BLaER1 treated with 17β-estradiol and CSF1 and Interleukin-3, amounts not matched to agents 10 nM and 100 nM (cell line): ENCODE data around the gene MATK.

ENCODE experiments used
- H3K27ac ChIP-seq, 11 experiments: shearing (Covaris generic); formaldehyde crosslinking; 2 replicates each; pipeline ENCODE4 v1.8.1; 2022
- H3K27me3 ChIP-seq, 11 experiments: shearing (Covaris generic); formaldehyde crosslinking; 2 replicates each; pipeline ENCODE4 v1.8.1; 2022
- H3K36me3 ChIP-seq, 11 experiments: shearing (Covaris generic); formaldehyde crosslinking; 2 replicates each; pipeline ENCODE4 v1.8.1; 2022
- H3K4me1 ChIP-seq, 10 experiments: shearing (Covaris generic); formaldehyde crosslinking; 2 replicates each; pipeline ENCODE4 v1.8.1; 2022
- H3K4me2 ChIP-seq, 11 experiments: shearing (Covaris generic); formaldehyde crosslinking; 2 replicates each; pipeline ENCODE4 v1.8.1; 2022
- H3K4me3 ChIP-seq, 10 experiments: shearing (Covaris generic); formaldehyde crosslinking; 2 replicates each; pipeline ENCODE4 v1.8.1; 2022
- H3K9ac ChIP-seq, 11 experiments: shearing (Covaris generic); formaldehyde crosslinking; 2 replicates each; pipeline ENCODE4 v1.8.1; 2022
- H3K9me3 ChIP-seq, 11 experiments: shearing (Covaris generic); formaldehyde crosslinking; replicated peaks in 1 of 11; 2 replicates each; pipeline ENCODE4 v1.8.1; 2022
- H4K20me1 ChIP-seq, 11 experiments: shearing (Covaris generic); formaldehyde crosslinking; 2 replicates each; pipeline ENCODE4 v1.8.1; 2022
- Cebpa-rat ChIP-seq, 11 experiments: shearing (Covaris generic); IDR thresholded peaks; 2 replicates each; pipeline ENCODE4 v1.8.1; 2022

MATK gene

GRCh38 chr19:3748965-3749364, 37.2 kb downstream of the MATK start:
- H3K9me3 ChIP-seq = no peaks in the 10 kb centered on the region
- no peak overlapping the region for H3K9ac ChIP-seq
- TF ChIP-seq Cebpa-rat (IDR thresholded peaks at IDR 0.05) = no peak
- H3K27ac ChIP-seq = no peak overlapping the region
- H3K4me1 ChIP-seq = peaks cover 0 to 9% (median 8%) of the 10 kb centered on the region in 10 experiments; a peak in 15 of 20 replicates
- no peak overlapping the region for H3K4me3 ChIP-seq
- no peak overlapping the region for H3K4me2 ChIP-seq
- H4K20me1 ChIP-seq = peaks cover 0 to 4% (median 0%) of the 10 kb centered on the region in 11 experiments; a peak in 2 of 22 replicates
- peaks cover 38 to 51% (median 46%) of the 10 kb centered on the region in 11 experiments; a peak in 21 of 22 replicates for H3K36me3 ChIP-seq
- H3K27me3 ChIP-seq = no peaks in the 10 kb centered on the region

- Histone ChIP-seq H3K9me3 (0 out of 22 replicates have a peak, but pooled peaks cover 0 to 5% (median 0%) of the 10 kb centered on the region in 11 experiments), H3K4me1 (no peaks in the 10 kb centered on the region), H4K20me1 (peaks cover 0 to 4% (median 0%) of the 10 kb centered on the region in 11 experiments; a peak in 1 of 22 replicates), H3K9ac (no peak overlapping the region), H3K4me3 (no peak overlapping the region), H3K27ac (no peak overlapping the region), H3K36me3 (peaks cover 16 to 27% (median 23%) of the 10 kb centered on the region in 11 experiments; a peak in 21 of 22 replicates), H3K4me2 (no peak overlapping the region), H3K27me3 (no peaks in the 10 kb centered on the region)
- no peak for TF ChIP-seq Cebpa-rat (IDR thresholded peaks at IDR 0.05)
These were observed 39.7 kb downstream of the MATK start for GRCh38 chr19:3746371-3747056.

GRCh38 chr19:3745363-3746045, 40.7 kb downstream of the MATK start:
- peaks cover 0 to 4% (median 0%) of the 10 kb centered on the region in 11 experiments; a peak in 1 of 22 replicates for H4K20me1 ChIP-seq
- no peak for TF ChIP-seq Cebpa-rat (IDR thresholded peaks at IDR 0.05)
- H3K4me3 ChIP-seq = no peak overlapping the region
- peaks cover 6 to 16% (median 13%) of the 10 kb centered on the region in 11 experiments; a peak in 21 of 22 replicates for H3K36me3 ChIP-seq
- no peak overlapping the region for H3K27ac ChIP-seq
- H3K9me3 ChIP-seq = 0 out of 22 replicates have a peak, but pooled peaks cover 0 to 5% (median 0%) of the 10 kb centered on the region in 11 experiments
- H3K4me1 ChIP-seq = no peaks in the 10 kb centered on the region
- H3K9ac ChIP-seq = no peak overlapping the region
- no peaks in the 10 kb centered on the region for H3K27me3 ChIP-seq
- no peak overlapping the region for H3K4me2 ChIP-seq

GRCh38 chr19:3743486-3743885, 42.7 kb downstream of the MATK start:
- peaks cover 0 to 12% (median 0%) of the 10 kb centered on the region in 10 experiments; a peak in 3 of 20 replicates for H3K4me1 ChIP-seq
- H3K27me3 ChIP-seq = no peaks in the 10 kb centered on the region
- H3K9ac ChIP-seq = no peak overlapping the region
- no peak overlapping the region for H3K27ac ChIP-seq
- H3K36me3 ChIP-seq = no peaks in the 10 kb centered on the region
- peaks cover 0 to 4% (median 0%) of the 10 kb centered on the region in 11 experiments; a peak in 1 of 22 replicates for H4K20me1 ChIP-seq
- no peak for TF ChIP-seq Cebpa-rat (IDR thresholded peaks at IDR 0.05)
- 0 out of 22 replicates have a peak, but pooled peaks cover 0 to 5% (median 0%) of the 10 kb centered on the region in 11 experiments for H3K9me3 ChIP-seq
- no peak overlapping the region for H3K4me2 ChIP-seq
- H3K4me3 ChIP-seq = no peak overlapping the region

- 0 out of 22 replicates have a peak, but pooled peaks cover 0 to 5% (median 0%) of the 10 kb centered on the region in 11 experiments for H3K9me3 ChIP-seq
These were observed 45.8 kb downstream of the MATK start for GRCh38 chr19:3740431-3740830.

DNA sequence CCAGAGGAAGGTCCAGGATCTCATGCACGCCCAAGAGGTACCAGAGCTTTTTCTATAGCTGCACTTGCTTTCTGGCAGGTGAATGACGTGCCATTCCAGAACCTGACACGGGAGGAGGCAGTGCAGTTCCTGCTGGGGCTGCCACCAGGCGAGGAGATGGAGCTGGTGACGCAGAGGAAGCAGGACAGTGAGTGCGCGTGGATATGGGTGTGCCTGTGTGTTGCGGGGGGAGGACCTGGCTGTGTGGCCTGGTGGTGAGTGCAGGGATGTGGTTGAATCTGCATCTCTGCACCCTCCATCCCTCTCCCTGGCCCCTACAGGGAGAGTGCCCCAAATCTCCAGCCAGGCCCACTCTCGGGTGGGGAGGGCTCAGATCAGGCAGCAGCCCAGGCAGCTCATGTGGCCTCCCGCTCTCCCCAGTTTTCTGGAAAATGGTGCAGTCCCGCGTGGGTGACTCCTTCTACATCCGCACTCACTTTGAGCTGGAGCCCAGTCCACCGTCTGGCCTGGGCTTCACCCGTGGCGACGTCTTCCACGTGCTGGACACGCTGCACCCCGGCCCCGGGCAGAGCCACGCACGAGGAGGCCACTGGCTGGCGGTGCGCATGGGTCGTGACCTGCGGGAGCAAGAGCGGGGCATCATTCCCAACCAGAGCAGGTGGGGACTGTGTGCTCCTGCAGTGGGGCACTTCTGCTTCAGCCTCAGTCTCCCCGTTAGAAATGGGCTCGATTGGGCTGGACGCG, 47.5 kb downstream of the MATK start:
- no peaks in the 10 kb centered on the region for H3K36me3 ChIP-seq
- no peak overlapping the region for H3K4me3 ChIP-seq
- H3K4me2 ChIP-seq = no peak overlapping the region
- H3K9ac ChIP-seq = no peak overlapping the region
- peaks cover 0 to 12% (median 2%) of the 10 kb centered on the region in 10 experiments; a peak in 5 of 20 replicates for H3K4me1 ChIP-seq
- no peaks in the 10 kb centered on the region for H4K20me1 ChIP-seq
- no peak overlapping the region for H3K27ac ChIP-seq
- no peaks in the 10 kb centered on the region for H3K27me3 ChIP-seq
- TF ChIP-seq Cebpa-rat (IDR thresholded peaks at IDR 0.05) = no peak
- H3K9me3 ChIP-seq = 0 out of 22 replicates have a peak, but pooled peaks cover 0 to 5% (median 0%) of the 10 kb centered on the region in 11 experiments

More at GRCh38 chr19:3740431-3740830, 45.8 kb downstream of the MATK start:
- no peak overlapping the region for H3K9ac ChIP-seq
- no peaks in the 10 kb centered on the region for H4K20me1 ChIP-seq
- no peak overlapping the region for H3K4me3 ChIP-seq
- no peak overlapping the region for H3K27ac ChIP-seq
- no peaks in the 10 kb centered on the region for H3K27me3 ChIP-seq
- peaks cover 0 to 12% (median 0%) of the 10 kb centered on the region in 10 experiments; a peak in 3 of 20 replicates for H3K4me1 ChIP-seq
- no peaks in the 10 kb centered on the region for H3K36me3 ChIP-seq
- TF ChIP-seq Cebpa-rat (IDR thresholded peaks at IDR 0.05) = no peak
- H3K4me2 ChIP-seq = no peak overlapping the region

DNA sequence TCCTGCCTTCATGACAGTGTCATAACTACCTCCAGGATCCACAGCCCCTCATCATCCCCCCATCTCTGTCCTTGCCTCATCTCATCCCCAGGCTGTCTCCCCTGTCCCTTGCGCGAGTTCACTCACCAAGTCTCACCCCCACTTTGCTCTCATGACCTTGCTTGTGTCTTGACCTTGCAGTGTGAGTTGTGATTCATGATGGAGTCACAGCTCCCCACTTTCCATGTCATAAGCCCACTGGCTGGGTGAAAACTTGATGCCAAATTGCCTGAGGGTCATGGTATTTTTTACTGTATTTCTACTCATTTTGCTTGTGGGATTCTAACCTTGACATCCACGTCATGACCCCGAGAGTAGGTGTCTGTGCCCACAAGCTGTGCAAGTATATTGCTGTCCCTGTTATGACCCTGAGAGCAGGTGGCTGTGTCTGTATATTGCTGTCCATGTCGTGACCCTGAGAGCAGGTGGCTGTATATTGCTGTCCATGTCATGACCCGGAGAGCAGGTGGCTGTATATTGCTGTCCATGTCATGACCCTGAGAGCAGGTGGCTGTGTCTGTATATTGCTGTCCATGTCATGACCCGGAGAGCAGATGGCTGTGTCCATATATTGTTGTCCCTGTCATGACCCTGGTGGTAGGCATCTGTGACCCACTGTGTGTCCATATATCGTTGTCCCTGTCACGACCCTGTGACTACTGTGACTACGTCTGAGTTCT, 48.5 kb downstream of the MATK start:
- H3K4me2 ChIP-seq = no peak overlapping the region
- no peaks in the 10 kb centered on the region for H4K20me1 ChIP-seq
- H3K27me3 ChIP-seq = no peaks in the 10 kb centered on the region
- peaks cover 0 to 12% (median 5%) of the 10 kb centered on the region in 10 experiments; a peak in 5 of 20 replicates for H3K4me1 ChIP-seq
- no peaks in the 10 kb centered on the region for H3K9me3 ChIP-seq
- no peaks in the 10 kb centered on the region for H3K36me3 ChIP-seq
- no peak overlapping the region for H3K4me3 ChIP-seq
- H3K27ac ChIP-seq = no peak overlapping the region
- TF ChIP-seq Cebpa-rat (IDR thresholded peaks at IDR 0.05) = no peak
- H3K9ac ChIP-seq = no peak overlapping the region

DNA sequence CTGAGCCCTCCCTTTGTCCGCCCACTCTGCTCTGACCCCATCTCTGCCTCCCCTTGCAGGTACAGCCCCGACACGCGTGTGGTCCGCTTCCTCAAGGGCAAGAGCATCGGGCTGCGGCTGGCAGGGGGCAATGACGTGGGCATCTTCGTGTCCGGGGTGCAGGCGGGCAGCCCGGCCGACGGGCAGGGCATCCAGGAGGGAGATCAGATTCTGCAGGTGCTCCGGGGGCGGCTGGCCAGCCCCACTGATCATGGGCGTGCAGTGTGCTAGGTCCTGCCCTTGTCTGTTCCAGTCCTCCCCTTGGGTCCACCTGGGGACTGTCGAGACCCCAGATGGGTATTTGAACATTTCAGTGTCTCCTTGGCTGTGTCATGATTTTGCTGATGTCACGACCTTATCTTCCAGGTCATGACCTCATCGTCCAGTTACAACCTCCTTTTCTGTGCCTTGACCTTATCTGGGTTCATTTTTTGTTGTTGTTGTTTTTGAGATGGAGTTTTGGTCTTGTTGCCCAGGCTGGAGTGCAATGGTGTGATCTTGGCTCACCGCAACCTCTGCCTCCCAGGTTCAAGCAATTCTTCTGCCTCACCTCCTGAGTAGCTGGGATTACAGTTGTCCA, 50.0 kb downstream of the MATK start:
- no peak overlapping the region for H3K9ac ChIP-seq
- no peaks in the 10 kb centered on the region for H3K27me3 ChIP-seq
- H3K4me1 ChIP-seq = peaks cover 0 to 12% (median 5%) of the 10 kb centered on the region in 10 experiments; a peak in 5 of 20 replicates
- no peaks in the 10 kb centered on the region for H3K36me3 ChIP-seq
- no peak overlapping the region for H3K4me2 ChIP-seq
- H3K4me3 ChIP-seq = no peak overlapping the region
- no peaks in the 10 kb centered on the region for H3K9me3 ChIP-seq
- H3K27ac ChIP-seq = no peak overlapping the region
- no peak for TF ChIP-seq Cebpa-rat (IDR thresholded peaks at IDR 0.05)
- no peaks in the 10 kb centered on the region for H4K20me1 ChIP-seq
